Type B pancreatic cell (in vitro differentiated cells): ENCODE measurements around the gene ASCC3. TPM values are rescaled to one million over a fixed set of nuclear protein-coding genes. Genes with fewer than 3 reads are reported as not detected.

Source experiments
- DNase-seq: peaks from one replicate; pipeline ENCODE4 v3.0.0; 2021; ENCODE audit warnings: mixed read lengths; ENCODE audit not compliant: unreplicated experiment; ENCODE audit errors: extremely low spot score
- H3K27ac Mint-ChIP-seq: 2 replicates; pipeline ENCODE4 v1.8.0; 2021; ENCODE audit warnings: mild to moderate bottlenecking, mixed read lengths
- H3K27me3 Mint-ChIP-seq: 2 replicates; pipeline ENCODE4 v1.8.0; 2021; ENCODE audit warnings: mixed read lengths
- H3K36me3 Mint-ChIP-seq: 2 replicates; pipeline ENCODE4 v1.8.0; 2021; ENCODE audit warnings: mixed read lengths
- H3K4me1 Mint-ChIP-seq: one replicate; pipeline ENCODE4 v1.8.0; 2021; ENCODE audit warnings: mixed read lengths; ENCODE audit not compliant: unreplicated experiment
- H3K4me3 Mint-ChIP-seq: 2 replicates; pipeline ENCODE4 v1.8.0; 2021; ENCODE audit warnings: mild to moderate bottlenecking, mixed read lengths
- H3K9me3 Mint-ChIP-seq: 2 replicates; pipeline ENCODE4 v1.8.0; 2021; ENCODE audit warnings: mixed read lengths
- total RNA-seq: library from RNA; stranded (reverse); gene quantifications from 2 replicates; pipeline ENCODE4 v1.2.1, GENCODE V29; 2021; ENCODE audit warnings: low replicate concordance
- TF ChIP-seq, protein P1 (sequence below): fragments of 200-600 bp; sonication (generic); conservative IDR thresholded peaks from 2 replicates; pipeline ENCODE4 v1.5.0; 2021; ENCODE audit warnings: antibody characterized with exemption, mild to moderate bottlenecking

The ASCC3 gene
- total RNA-seq, 1 donor from 2014 or later, result 51.2 TPM

- H3K4me3 Mint-ChIP-seq, result no peak overlapping the region
- no peak for DNase-seq
- no peaks in the 10 kb centered on the region for H3K9me3 Mint-ChIP-seq
- no peaks in the 10 kb centered on the region for H3K36me3 Mint-ChIP-seq
- no peaks in the 10 kb centered on the region for H3K4me1 Mint-ChIP-seq
- H3K27me3 Mint-ChIP-seq, result no peaks in the 10 kb centered on the region
- no peak overlapping the region for H3K27ac Mint-ChIP-seq
- TF ChIP-seq, protein P1, sequence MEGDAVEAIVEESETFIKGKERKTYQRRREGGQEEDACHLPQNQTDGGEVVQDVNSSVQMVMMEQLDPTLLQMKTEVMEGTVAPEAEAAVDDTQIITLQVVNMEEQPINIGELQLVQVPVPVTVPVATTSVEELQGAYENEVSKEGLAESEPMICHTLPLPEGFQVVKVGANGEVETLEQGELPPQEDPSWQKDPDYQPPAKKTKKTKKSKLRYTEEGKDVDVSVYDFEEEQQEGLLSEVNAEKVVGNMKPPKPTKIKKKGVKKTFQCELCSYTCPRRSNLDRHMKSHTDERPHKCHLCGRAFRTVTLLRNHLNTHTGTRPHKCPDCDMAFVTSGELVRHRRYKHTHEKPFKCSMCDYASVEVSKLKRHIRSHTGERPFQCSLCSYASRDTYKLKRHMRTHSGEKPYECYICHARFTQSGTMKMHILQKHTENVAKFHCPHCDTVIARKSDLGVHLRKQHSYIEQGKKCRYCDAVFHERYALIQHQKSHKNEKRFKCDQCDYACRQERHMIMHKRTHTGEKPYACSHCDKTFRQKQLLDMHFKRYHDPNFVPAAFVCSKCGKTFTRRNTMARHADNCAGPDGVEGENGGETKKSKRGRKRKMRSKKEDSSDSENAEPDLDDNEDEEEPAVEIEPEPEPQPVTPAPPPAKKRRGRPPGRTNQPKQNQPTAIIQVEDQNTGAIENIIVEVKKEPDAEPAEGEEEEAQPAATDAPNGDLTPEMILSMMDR, result no peak
Measured at GRCh38 chr6:100905067-100905466, 23.9 kb upstream of the ASCC3 start.

DNA sequence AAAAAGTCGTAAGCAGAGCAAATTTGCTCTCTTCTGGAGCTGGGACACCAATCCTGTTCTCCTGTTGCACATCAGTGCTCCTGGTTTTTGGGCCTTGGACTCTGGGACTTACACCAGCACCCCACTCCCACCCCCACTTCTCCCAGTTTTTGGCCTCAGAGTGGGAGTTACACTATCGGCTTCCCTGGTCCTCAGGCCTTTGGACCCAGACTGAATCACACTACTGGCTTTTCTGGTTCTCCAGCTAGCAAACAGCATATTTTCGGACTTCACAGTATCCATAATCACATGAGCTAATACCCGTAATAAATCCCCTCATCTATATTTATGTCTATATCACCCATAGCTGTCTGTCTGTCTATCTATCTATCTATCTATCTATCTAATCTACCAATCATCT, 23.2 kb upstream of the ASCC3 start:
- no peak for DNase-seq
- Mint-ChIP-seq H3K4me1 (no peaks in the 10 kb centered on the region), H3K36me3 (no peaks in the 10 kb centered on the region), H3K4me3 (no peak overlapping the region), H3K27me3 (no peaks in the 10 kb centered on the region), H3K27ac (no peak overlapping the region), H3K9me3 (no peaks in the 10 kb centered on the region)
- TF ChIP-seq, protein P1, result no peak

- H3K27me3 Mint-ChIP-seq, result no peaks in the 10 kb centered on the region
- no peaks in the 10 kb centered on the region for H3K9me3 Mint-ChIP-seq
- H3K36me3 Mint-ChIP-seq, result no peaks in the 10 kb centered on the region
- H3K4me3 Mint-ChIP-seq, result no peak overlapping the region
- DNase-seq, result no peak
- H3K4me1 Mint-ChIP-seq, result no peaks in the 10 kb centered on the region
- H3K27ac Mint-ChIP-seq, result no peak overlapping the region
- TF ChIP-seq, protein P1, result no peak
Measured at GRCh38 chr6:100901582-100901981, 20.5 kb upstream of the ASCC3 start.

GRCh38 chr6:100899202-100899601, 18.1 kb upstream of the ASCC3 start:
- no peaks in the 10 kb centered on the region for H3K9me3 Mint-ChIP-seq
- TF ChIP-seq, protein P1, result no peak
- no peaks in the 10 kb centered on the region for H3K36me3 Mint-ChIP-seq
- no peaks in the 10 kb centered on the region for H3K4me1 Mint-ChIP-seq
- DNase-seq, result no peak
- no peak overlapping the region for H3K27ac Mint-ChIP-seq
- no peak overlapping the region for H3K4me3 Mint-ChIP-seq
- no peaks in the 10 kb centered on the region for H3K27me3 Mint-ChIP-seq

DNA sequence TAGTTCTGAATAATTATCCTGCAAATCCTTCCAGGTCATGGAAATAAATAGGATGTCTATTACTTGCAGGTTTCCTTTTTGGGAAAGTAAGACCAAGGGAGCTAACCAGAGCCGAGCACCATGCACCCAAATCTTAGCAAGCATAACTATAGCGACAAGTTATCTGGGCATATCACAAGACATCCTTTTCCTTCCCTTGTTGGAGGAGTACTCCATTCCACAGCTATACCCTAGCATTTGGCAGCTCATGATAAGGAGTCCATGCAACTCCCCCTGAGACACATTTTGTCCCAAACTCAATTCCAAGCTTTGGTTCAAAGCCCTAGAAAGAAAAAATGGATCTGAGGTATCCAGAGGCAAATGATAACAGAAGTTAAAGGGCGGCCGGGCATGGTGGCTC, 16.5 kb upstream of the ASCC3 start:
- DNase-seq, result no peak
- Mint-ChIP-seq H3K4me3 (no peak overlapping the region), H3K36me3 (no peaks in the 10 kb centered on the region), H3K27ac (no peak overlapping the region), H3K4me1 (no peaks in the 10 kb centered on the region), H3K9me3 (no peaks in the 10 kb centered on the region), H3K27me3 (no peaks in the 10 kb centered on the region)
- TF ChIP-seq, protein P1, result no peak

GRCh38 chr6:100893743-100894142, 12.6 kb upstream of the ASCC3 start:
- no peak for DNase-seq
- H3K9me3 Mint-ChIP-seq, result no peaks in the 10 kb centered on the region
- TF ChIP-seq, protein P1, result no peak
- no peaks in the 10 kb centered on the region for H3K36me3 Mint-ChIP-seq
- no peak overlapping the region for H3K4me3 Mint-ChIP-seq
- no peaks in the 10 kb centered on the region for H3K27me3 Mint-ChIP-seq
- H3K4me1 Mint-ChIP-seq, result peaks cover 4% of the 10 kb centered on the region
- H3K27ac Mint-ChIP-seq, result no peak overlapping the region
